SH-SY5Y (cell line): Measurements from ENCODE around the gene FRK.

ENCODE experiments used
- GATA2 ChIP-seq: IDR thresholded peaks from 2 replicates; pipeline ENCODE4 v1.6.1; 2011; ENCODE audit warnings: mild to moderate bottlenecking, low read depth, low read length
- GATA3 ChIP-seq: IDR thresholded peaks from 2 replicates; pipeline ENCODE4 v1.6.1; 2011; ENCODE audit warnings: low read depth, mild to moderate bottlenecking, low read length, moderate library complexity

- TF ChIP-seq GATA2 (no peak), GATA3 (no peak)
Observed at GRCh38 chr6:115984809-115985208, 75.9 kb downstream of the FRK start.
